PFSK-1 (cell line): Measurements from ENCODE around the gene CTNNA3.

ENCODE experiments used
- FOXP2 ChIP-seq: optimal IDR thresholded peaks from 2 replicates; pipeline ENCODE3; 2011; ENCODE audit warnings: borderline replicate concordance, control low read depth, inconsistent platforms; ENCODE audit not compliant: insufficient read depth; ENCODE audit errors: extremely low read length, extremely low read depth
- POLR2AphosphoS5 ChIP-seq: IDR thresholded peaks from 2 replicates; pipeline ENCODE4 v1.6.1; 2012; ENCODE audit warnings: low read depth, mild to moderate bottlenecking, control low read depth, low read length, moderate library complexity
- SIN3A ChIP-seq: IDR thresholded peaks from 2 replicates; pipeline ENCODE4 v1.6.1; 2012; ENCODE audit warnings: mild to moderate bottlenecking, low read length, moderate library complexity, borderline replicate concordance; ENCODE audit not compliant: insufficient read depth
- TAF1 ChIP-seq: IDR thresholded peaks from 2 replicates; pipeline ENCODE4 v1.6.1; 2012; ENCODE audit warnings: low read length, control low read depth, borderline replicate concordance; ENCODE audit not compliant: insufficient read depth
- TF ChIP-seq, protein P1 (sequence below), 2 experiments: IDR thresholded peaks; 2 replicates each; pipeline versions ENCODE4 v1.6.1 to v1.8.0; 2011 to 2012; ENCODE audit warnings: low read depth in 2 of 2, low read length in 2 of 2, control low read depth in 1 of 2, inconsistent platforms in 1 of 2, mild to moderate bottlenecking in 1 of 2, moderate library complexity in 1 of 2; ENCODE audit not compliant: insufficient read depth in 1 of 2

- no peak for TF ChIP-seq POLR2AphosphoS5
- TF ChIP-seq, protein P1, sequence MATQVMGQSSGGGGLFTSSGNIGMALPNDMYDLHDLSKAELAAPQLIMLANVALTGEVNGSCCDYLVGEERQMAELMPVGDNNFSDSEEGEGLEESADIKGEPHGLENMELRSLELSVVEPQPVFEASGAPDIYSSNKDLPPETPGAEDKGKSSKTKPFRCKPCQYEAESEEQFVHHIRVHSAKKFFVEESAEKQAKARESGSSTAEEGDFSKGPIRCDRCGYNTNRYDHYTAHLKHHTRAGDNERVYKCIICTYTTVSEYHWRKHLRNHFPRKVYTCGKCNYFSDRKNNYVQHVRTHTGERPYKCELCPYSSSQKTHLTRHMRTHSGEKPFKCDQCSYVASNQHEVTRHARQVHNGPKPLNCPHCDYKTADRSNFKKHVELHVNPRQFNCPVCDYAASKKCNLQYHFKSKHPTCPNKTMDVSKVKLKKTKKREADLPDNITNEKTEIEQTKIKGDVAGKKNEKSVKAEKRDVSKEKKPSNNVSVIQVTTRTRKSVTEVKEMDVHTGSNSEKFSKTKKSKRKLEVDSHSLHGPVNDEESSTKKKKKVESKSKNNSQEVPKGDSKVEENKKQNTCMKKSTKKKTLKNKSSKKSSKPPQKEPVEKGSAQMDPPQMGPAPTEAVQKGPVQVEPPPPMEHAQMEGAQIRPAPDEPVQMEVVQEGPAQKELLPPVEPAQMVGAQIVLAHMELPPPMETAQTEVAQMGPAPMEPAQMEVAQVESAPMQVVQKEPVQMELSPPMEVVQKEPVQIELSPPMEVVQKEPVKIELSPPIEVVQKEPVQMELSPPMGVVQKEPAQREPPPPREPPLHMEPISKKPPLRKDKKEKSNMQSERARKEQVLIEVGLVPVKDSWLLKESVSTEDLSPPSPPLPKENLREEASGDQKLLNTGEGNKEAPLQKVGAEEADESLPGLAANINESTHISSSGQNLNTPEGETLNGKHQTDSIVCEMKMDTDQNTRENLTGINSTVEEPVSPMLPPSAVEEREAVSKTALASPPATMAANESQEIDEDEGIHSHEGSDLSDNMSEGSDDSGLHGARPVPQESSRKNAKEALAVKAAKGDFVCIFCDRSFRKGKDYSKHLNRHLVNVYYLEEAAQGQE (IDR thresholded peaks at IDR 0.05; ENCODE audit: insufficient read depth in 1 of 2, low read depth in 2 of 2, low read length in 2 of 2): no peak
- TF ChIP-seq SIN3A: no peak
- no peak for TF ChIP-seq TAF1
- TF ChIP-seq FOXP2: no peak
These were observed 943.3 kb downstream of the CTNNA3 start for GRCh38 chr10:66752714-66753113.
